Suprapubic skin (tissue), 3 donors: Measurements from ENCODE around the gene SLC1A3.

Source experiments
- CTCF ChIP-seq, 2 donors: fragments of 200-600 bp in 1 of 2; fragments of 450-650 bp in 1 of 2; sonication (generic) in 1 of 2; IDR thresholded peaks; one replicate each; pipeline ENCODE4 v1.5.1; 2016 to 2019; ENCODE audit warnings: antibody characterized with exemption in 2 of 2, mild to moderate bottlenecking in 1 of 2, moderate library complexity in 1 of 2
- EP300 ChIP-seq: sonication (generic); formaldehyde crosslinking; IDR thresholded peaks from one replicate; pipeline ENCODE4 v1.6.1; 2017; ENCODE audit warnings: antibody characterized with exemption

GRCh38 chr5:36681711-36682110 lies 75.3 kb downstream of the SLC1A3 start:
- TF ChIP-seq CTCF (IDR thresholded peaks at IDR 0.05) (no peak), EP300 (no peak)
